HCT116 (cell line): ENCODE results near the gene CAMTA2. TPM values are rescaled to one million over a fixed set of nuclear protein-coding genes. Genes with fewer than 3 reads are reported as not detected.

Experiments
- ATAC-seq: fragments of 200-7000 bp; cut with Tn5 transposase; 2 replicates; pipeline ENCODE4 v1.9.1; 2020; ENCODE audit warnings: mild to moderate bottlenecking, moderate library complexity
- BruUV-seq: library from RNA; stranded (reverse); fragments of 400-500 nt; replicated peaks from 2 replicates; lab custom pipeline; 2021; lab: Mats Ljungman, UMichigan
- CTCF ChIA-PET: fragments of 300-600 bp; sonication (Branson Sonifier 250); formaldehyde crosslinking; loops from one replicate; lab custom pipeline; 2021; ENCODE audit warnings: antibody characterized with exemption; lab: Charles Lee
- POLR2A ChIA-PET: fragments of 300-600, 350-600 bp; sonication (Branson Sonifier 250); formaldehyde crosslinking; loops from one replicate; lab custom pipeline; 2021; ENCODE audit warnings: antibody characterized with exemption; lab: Charles Lee
- RAD21 ChIA-PET, 2 experiments: fragments of 300-600 bp; sonication (Branson Sonifier 250); formaldehyde crosslinking; loops; one replicate each; lab custom pipeline; 2023; ENCODE audit warnings: low total read pairs in 2 of 2; ENCODE audit not compliant: uncharacterized antibody in 2 of 2, unreplicated experiment in 2 of 2, low non-redundant PET in 1 of 2; lab: Charles Lee
- DNase-seq: peaks from one replicate; pipeline ENCODE4 v3.0.0-alpha.2; 2010; ENCODE audit warnings: low read depth, low spot score
- H2AFZ ChIP-seq: fragments of 200-600 bp; shearing (Covaris generic), sonication (generic); 2 replicates; pipeline ENCODE4 v1.6.1; 2017; ENCODE audit warnings: low read depth, mixed run types, mixed read lengths, antibody characterized with exemption, low read length; ENCODE audit not compliant: poor library complexity, severe bottlenecking
- H3K27ac ChIP-seq: 2 replicates; pipeline ENCODE4 v1.5.1; 2012; ENCODE audit warnings: low read depth, low read length
- H3K27me3 ChIP-seq: fragments of 200-600 bp; sonication (generic); 2 replicates; pipeline ENCODE4 v1.6.1; 2016; ENCODE audit warnings: mixed run types, low read length, mixed read lengths; ENCODE audit not compliant: insufficient read depth
- H3K36me3 ChIP-seq, 2 experiments: fragments of 200-500 bp in 1 of 2; fragments of 200-600 bp in 1 of 2; sonication (Bioruptor generic) in 1 of 2; sonication (generic) in 1 of 2; 2 replicates each; pipeline versions ENCODE4 v1.5.1 to v1.6.1; 2014 to 2016; ENCODE audit warnings: low read length in 2 of 2, inconsistent platforms in 1 of 2, mixed read lengths in 1 of 2, mixed run types in 1 of 2; ENCODE audit not compliant: insufficient read depth in 2 of 2, control insufficient read depth in 1 of 2
- H3K4me1 ChIP-seq, 2 experiments: fragments of 200-600 bp in 1 of 2; sonication (generic) in 1 of 2; 2 replicates each; pipeline versions ENCODE4 v1.5.1 to v1.6.1; 2012 to 2017; ENCODE audit warnings: low read length in 2 of 2, inconsistent platforms in 1 of 2, mild to moderate bottlenecking in 1 of 2, mixed read lengths in 1 of 2, mixed run types in 1 of 2, moderate library complexity in 1 of 2; ENCODE audit not compliant: insufficient read depth in 2 of 2, control insufficient read depth in 1 of 2
- H3K4me2 ChIP-seq: fragments of 200-600 bp; sonication (generic); 2 replicates; pipeline ENCODE4 v1.6.1; 2017; ENCODE audit warnings: mixed run types, low read length, mixed read lengths
- H3K4me3 ChIP-seq, 2 experiments: fragments of 200-600 bp in 1 of 2; sonication (generic) in 1 of 2; replicated peaks in 1 of 2; 2 replicates each; pipeline ENCODE4 v1.5.1; 2011 to 2016; ENCODE audit warnings: low read length in 2 of 2, control low read depth in 1 of 2, low read depth in 1 of 2, mild to moderate bottlenecking in 1 of 2, mixed read lengths in 1 of 2, mixed run types in 1 of 2
- H3K79me2 ChIP-seq: fragments of 200-600 bp; sonication (generic); 2 replicates; pipeline ENCODE4 v1.6.1; 2017; ENCODE audit warnings: mild to moderate bottlenecking, mixed run types, low read length, moderate library complexity, mixed read lengths; ENCODE audit not compliant: insufficient read depth
- H3K9ac ChIP-seq: fragments of 200-600 bp; sonication (generic); 2 replicates; pipeline ENCODE4 v1.6.1; 2016; ENCODE audit warnings: low read length, mixed read lengths
- H3K9me2 ChIP-seq: fragments of 200-600 bp; sonication (generic), shearing (Covaris generic); 2 replicates; pipeline ENCODE4 v1.6.1; 2017; ENCODE audit warnings: mixed run types, mild to moderate bottlenecking, moderate library complexity; ENCODE audit not compliant: insufficient read depth
- H3K9me3 ChIP-seq, 2 experiments: fragments of 200-500 bp in 1 of 2; fragments of 200-600 bp in 1 of 2; sonication (Bioruptor generic) in 1 of 2; sonication (generic) in 1 of 2; 2 replicates each; pipeline ENCODE4 v1.6.1; 2014 to 2017; ENCODE audit warnings: low read length in 2 of 2, mixed read lengths in 2 of 2, inconsistent platforms in 1 of 2, low read depth in 1 of 2, mild to moderate bottlenecking in 1 of 2, mixed run types in 1 of 2, moderate library complexity in 1 of 2; ENCODE audit not compliant: control insufficient read depth in 1 of 2, insufficient read depth in 1 of 2
- H4K20me1 ChIP-seq: fragments of 200-600 bp; sonication (generic), shearing (Covaris generic); 2 replicates; pipeline ENCODE4 v1.6.1; 2017; ENCODE audit warnings: mixed run types, mild to moderate bottlenecking, moderate library complexity; ENCODE audit not compliant: insufficient read depth
- CBX3 ChIP-seq: IDR thresholded peaks from 2 replicates; pipeline ENCODE4 v1.6.1; 2012; ENCODE audit warnings: low read depth
- CEBPB ChIP-seq: IDR thresholded peaks from 2 replicates; pipeline ENCODE4 v1.6.1; 2012; ENCODE audit warnings: low read depth
- FOSL1 ChIP-seq: IDR thresholded peaks from 2 replicates; pipeline ENCODE4 v1.6.1; 2012; ENCODE audit warnings: low read depth
- JUND ChIP-seq: IDR thresholded peaks from 2 replicates; pipeline ENCODE4 v1.6.1; 2012
- POLR2A ChIP-seq: IDR thresholded peaks from 2 replicates; pipeline ENCODE4 v1.7.0; 2011; ENCODE audit warnings: borderline replicate concordance; ENCODE audit not compliant: insufficient read depth, insufficient read length; ENCODE audit errors: extremely low read depth
- SRF ChIP-seq: IDR thresholded peaks from 2 replicates; pipeline ENCODE4 v1.6.1; 2012; ENCODE audit warnings: low read depth
- YY1 ChIP-seq: IDR thresholded peaks from 2 replicates; pipeline ENCODE4 v1.6.1; 2011; ENCODE audit warnings: low read length, low read depth, moderate library complexity, mild to moderate bottlenecking; ENCODE audit not compliant: insufficient replicate concordance; ENCODE audit errors: extremely low read depth
- ZFX ChIP-seq: fragments of 450-650 bp; IDR thresholded peaks from 2 replicates; pipeline ENCODE4 v1.6.1; 2017
- ZNF274 ChIP-seq: fragments of 200-500 bp; sonication (Bioruptor generic); IDR thresholded peaks from 2 replicates; pipeline ENCODE4 v1.6.1; 2014; ENCODE audit warnings: mild to moderate bottlenecking, low read depth, low read length, inconsistent platforms
- intact Hi-C: fragments of 100-400 bp; cut with micrococcal nuclease; formaldehyde crosslinking; loops from 2 replicates; pipeline ENCODE4 v1.10.0; 2022
- total RNA-seq: library from RNA; stranded (reverse); gene quantifications from one replicate; pipeline ENCODE4 v1.2.1, GENCODE V29; 2021; ENCODE audit not compliant: unreplicated experiment
- TF ChIP-seq, protein P1 (sequence below), 3 experiments: fragments of 200-600 bp in 1 of 3; sonication (generic) in 1 of 3; IDR thresholded peaks in 2 of 3; conservative IDR thresholded peaks in 1 of 3; 2 replicates each; pipeline ENCODE4 v1.5.1; 2012 to 2017; ENCODE audit warnings: low read depth in 2 of 3, low read length in 2 of 3, antibody characterized with exemption in 1 of 3, borderline replicate concordance in 1 of 3, control low read depth in 1 of 3, mild to moderate bottlenecking in 1 of 3, mixed read lengths in 1 of 3, mixed run types in 1 of 3, moderate library complexity in 1 of 3; ENCODE audit not compliant: insufficient read depth in 1 of 3
- TF ChIP-seq, protein P2 (sequence below): IDR thresholded peaks from 2 replicates; pipeline ENCODE4 v1.6.1; 2012
- TF ChIP-seq, protein P3 (sequence below): IDR thresholded peaks from 2 replicates; pipeline ENCODE4 v1.6.1; 2011; ENCODE audit warnings: mild to moderate bottlenecking, low read length, moderate library complexity; ENCODE audit not compliant: insufficient replicate concordance; ENCODE audit errors: extremely low read depth
- TF ChIP-seq, protein P4 (sequence below): IDR thresholded peaks from 2 replicates; pipeline ENCODE4 v1.6.1; 2012

Gene CAMTA2
- total RNA-seq, 1 experiment from 2014 or later = 37.8 TPM

DNA sequence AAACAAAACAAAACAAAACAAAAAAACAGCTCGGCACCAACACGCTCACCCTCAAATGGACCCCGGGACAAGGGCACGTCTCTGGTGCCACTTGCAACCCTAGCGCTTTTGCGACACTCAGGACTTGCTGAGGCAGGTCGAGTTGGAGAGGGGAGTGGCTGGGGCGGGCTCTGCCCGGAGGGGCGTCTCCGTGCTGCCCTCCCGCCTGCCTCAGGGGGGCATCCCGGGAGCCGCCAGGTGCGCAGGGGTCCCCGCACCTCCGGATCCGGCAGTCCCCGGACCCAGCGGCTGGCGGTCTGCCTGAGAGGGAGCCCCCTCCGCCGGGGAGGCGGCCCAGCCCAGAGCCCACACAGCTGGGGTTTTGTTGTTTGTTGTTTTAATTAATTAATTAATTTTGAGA lies 47.8 kb upstream of the CAMTA2 start, which contains the start of gene SLC52A1 (continued):
- TF ChIP-seq, protein P1, sequence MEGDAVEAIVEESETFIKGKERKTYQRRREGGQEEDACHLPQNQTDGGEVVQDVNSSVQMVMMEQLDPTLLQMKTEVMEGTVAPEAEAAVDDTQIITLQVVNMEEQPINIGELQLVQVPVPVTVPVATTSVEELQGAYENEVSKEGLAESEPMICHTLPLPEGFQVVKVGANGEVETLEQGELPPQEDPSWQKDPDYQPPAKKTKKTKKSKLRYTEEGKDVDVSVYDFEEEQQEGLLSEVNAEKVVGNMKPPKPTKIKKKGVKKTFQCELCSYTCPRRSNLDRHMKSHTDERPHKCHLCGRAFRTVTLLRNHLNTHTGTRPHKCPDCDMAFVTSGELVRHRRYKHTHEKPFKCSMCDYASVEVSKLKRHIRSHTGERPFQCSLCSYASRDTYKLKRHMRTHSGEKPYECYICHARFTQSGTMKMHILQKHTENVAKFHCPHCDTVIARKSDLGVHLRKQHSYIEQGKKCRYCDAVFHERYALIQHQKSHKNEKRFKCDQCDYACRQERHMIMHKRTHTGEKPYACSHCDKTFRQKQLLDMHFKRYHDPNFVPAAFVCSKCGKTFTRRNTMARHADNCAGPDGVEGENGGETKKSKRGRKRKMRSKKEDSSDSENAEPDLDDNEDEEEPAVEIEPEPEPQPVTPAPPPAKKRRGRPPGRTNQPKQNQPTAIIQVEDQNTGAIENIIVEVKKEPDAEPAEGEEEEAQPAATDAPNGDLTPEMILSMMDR (IDR thresholded peaks at IDR 0.05 in 2 of 3, conservative IDR thresholded peaks at IDR 0.05 in 1 of 3; ENCODE audit: borderline replicate concordance in 1 of 3, insufficient read depth in 1 of 3, low read depth in 2 of 3, low read length in 2 of 3) = no peak
- TF ChIP-seq, all 23 proteins: peak for 0

DNA sequence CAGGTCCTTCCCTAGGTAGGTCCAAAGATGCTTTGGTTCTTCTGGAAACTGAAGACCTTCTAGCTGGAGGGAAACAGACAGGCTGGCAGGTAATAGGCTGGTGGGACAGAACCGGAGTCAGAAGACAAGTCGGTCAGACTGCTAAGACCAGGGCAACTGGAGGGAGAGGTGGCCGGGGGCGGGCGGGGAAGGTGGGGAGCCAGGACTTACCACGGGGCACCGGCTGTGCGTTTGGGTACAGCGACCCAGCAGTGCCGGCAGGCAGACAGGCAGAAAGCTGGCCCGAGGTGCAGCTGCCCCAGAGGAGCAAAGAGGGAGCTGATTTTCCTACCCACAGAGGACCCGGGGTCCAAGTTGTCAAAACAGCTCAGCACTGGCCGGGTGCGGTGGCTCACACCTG lies 47.2 kb upstream of the CAMTA2 start:
- Histone ChIP-seq H3K4me1 (peaks cover 3 to 11% of the 10 kb centered on the region in 2 experiments; a peak in 3 of 4 replicates), H3K4me3 (no peak overlapping the region), H3K4me2 (no peak overlapping the region), H3K36me3 (no peaks in the 10 kb centered on the region), H3K9me2 (no peaks in the 10 kb centered on the region), H2AFZ (no peak overlapping the region), H3K79me2 (no peaks in the 10 kb centered on the region), H4K20me1 (no peaks in the 10 kb centered on the region), H3K9me3 (no peaks in the 10 kb centered on the region), H3K9ac (no peak overlapping the region), H3K27me3 (no peaks in the 10 kb centered on the region), H3K27ac (no peak overlapping the region)
- ChIA-PET RAD21 (no interaction called here), CTCF (no interaction called here), POLR2A (interaction anchor here (0.6 kb wide), 1 partner anchor 95 kb away, joined by 3 read pairs; the partner anchor contains the start of genes RNF167 and SLC25A11)
- TF ChIP-seq JUND = no peak
- TF ChIP-seq ZNF274 = no peak
- no peak for TF ChIP-seq YY1
- no peak for TF ChIP-seq CBX3
- TF ChIP-seq, protein P2, sequence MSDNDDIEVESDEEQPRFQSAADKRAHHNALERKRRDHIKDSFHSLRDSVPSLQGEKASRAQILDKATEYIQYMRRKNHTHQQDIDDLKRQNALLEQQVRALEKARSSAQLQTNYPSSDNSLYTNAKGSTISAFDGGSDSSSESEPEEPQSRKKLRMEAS = no peak
- TF ChIP-seq, protein P3, sequence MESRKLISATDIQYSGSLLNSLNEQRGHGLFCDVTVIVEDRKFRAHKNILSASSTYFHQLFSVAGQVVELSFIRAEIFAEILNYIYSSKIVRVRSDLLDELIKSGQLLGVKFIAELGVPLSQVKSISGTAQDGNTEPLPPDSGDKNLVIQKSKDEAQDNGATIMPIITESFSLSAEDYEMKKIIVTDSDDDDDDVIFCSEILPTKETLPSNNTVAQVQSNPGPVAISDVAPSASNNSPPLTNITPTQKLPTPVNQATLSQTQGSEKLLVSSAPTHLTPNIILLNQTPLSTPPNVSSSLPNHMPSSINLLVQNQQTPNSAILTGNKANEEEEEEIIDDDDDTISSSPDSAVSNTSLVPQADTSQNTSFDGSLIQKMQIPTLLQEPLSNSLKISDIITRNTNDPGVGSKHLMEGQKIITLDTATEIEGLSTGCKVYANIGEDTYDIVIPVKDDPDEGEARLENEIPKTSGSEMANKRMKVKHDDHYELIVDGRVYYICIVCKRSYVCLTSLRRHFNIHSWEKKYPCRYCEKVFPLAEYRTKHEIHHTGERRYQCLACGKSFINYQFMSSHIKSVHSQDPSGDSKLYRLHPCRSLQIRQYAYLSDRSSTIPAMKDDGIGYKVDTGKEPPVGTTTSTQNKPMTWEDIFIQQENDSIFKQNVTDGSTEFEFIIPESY = no peak
- no peak for TF ChIP-seq ZFX
- no peak for TF ChIP-seq SRF
- no peak for TF ChIP-seq CEBPB
- no peak for TF ChIP-seq FOSL1
- TF ChIP-seq, protein P4, sequence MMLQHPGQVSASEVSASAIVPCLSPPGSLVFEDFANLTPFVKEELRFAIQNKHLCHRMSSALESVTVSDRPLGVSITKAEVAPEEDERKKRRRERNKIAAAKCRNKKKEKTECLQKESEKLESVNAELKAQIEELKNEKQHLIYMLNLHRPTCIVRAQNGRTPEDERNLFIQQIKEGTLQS = no peak
- TF ChIP-seq POLR2A = no peak
- BruUV-seq = no TSS peak
- DNase-seq (no peak), ATAC-seq (no peak)
- intact Hi-C loops = no loop called here
